ENCODE measurements around the gene FAM200A. TPM values are rescaled to one million over a fixed set of nuclear protein-coding genes. Genes with fewer than 3 reads are reported as not detected.

FAM200A gene
- total and polyA plus RNA-seq, 2 of the 13 experiments (the other 11 are each of a cell fraction or from before 2014, with no cell fraction given): 4.7 to 6.3 TPM

DNA sequence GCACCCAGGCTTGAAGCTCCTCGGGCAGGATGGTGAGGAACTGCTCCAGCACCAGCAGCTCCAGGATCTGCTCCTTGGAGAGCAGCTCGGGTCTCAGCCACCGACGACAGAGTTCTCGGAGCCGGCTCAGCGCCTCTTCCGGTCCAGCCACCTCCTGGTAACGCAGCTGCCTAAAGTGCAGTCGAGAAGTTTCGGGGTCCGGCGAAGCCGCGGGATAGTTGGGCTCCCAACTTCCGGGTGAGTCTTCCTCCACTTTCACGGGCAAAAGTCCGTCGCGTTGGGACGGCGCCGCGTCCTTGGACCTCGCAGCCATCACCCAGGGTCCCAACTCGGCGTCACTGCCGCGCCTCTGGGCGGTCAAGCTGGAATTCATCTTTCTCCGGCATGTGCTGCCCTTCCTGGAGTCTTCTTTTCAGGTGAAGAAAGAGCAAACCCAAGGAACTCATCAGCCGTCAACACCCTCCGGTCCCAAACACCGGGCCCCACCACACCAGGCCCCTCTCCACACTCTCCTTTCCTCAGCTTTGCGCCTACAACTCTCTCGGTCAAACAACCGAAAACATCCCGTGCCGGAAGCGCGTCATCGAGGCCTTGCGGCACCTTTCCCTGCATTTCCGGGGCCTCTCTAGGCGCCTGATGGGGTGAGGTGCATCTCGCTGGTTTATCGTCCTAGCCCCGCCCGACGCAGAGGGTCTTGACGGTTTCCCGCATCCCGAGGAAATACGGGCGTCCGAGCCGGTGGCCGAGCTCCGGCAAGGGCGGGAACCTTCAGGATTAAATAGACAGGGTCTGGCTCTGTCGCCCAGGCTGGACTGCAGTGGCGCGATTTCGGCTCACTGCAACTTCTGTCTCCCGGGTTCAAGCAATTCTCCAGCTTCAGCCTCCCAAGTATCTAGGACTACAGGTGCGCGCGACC is 51.9 kb downstream of the FAM200A start, which contains the start of gene ZNF394 (continued):
- TF ChIP-seq, protein P1, sequence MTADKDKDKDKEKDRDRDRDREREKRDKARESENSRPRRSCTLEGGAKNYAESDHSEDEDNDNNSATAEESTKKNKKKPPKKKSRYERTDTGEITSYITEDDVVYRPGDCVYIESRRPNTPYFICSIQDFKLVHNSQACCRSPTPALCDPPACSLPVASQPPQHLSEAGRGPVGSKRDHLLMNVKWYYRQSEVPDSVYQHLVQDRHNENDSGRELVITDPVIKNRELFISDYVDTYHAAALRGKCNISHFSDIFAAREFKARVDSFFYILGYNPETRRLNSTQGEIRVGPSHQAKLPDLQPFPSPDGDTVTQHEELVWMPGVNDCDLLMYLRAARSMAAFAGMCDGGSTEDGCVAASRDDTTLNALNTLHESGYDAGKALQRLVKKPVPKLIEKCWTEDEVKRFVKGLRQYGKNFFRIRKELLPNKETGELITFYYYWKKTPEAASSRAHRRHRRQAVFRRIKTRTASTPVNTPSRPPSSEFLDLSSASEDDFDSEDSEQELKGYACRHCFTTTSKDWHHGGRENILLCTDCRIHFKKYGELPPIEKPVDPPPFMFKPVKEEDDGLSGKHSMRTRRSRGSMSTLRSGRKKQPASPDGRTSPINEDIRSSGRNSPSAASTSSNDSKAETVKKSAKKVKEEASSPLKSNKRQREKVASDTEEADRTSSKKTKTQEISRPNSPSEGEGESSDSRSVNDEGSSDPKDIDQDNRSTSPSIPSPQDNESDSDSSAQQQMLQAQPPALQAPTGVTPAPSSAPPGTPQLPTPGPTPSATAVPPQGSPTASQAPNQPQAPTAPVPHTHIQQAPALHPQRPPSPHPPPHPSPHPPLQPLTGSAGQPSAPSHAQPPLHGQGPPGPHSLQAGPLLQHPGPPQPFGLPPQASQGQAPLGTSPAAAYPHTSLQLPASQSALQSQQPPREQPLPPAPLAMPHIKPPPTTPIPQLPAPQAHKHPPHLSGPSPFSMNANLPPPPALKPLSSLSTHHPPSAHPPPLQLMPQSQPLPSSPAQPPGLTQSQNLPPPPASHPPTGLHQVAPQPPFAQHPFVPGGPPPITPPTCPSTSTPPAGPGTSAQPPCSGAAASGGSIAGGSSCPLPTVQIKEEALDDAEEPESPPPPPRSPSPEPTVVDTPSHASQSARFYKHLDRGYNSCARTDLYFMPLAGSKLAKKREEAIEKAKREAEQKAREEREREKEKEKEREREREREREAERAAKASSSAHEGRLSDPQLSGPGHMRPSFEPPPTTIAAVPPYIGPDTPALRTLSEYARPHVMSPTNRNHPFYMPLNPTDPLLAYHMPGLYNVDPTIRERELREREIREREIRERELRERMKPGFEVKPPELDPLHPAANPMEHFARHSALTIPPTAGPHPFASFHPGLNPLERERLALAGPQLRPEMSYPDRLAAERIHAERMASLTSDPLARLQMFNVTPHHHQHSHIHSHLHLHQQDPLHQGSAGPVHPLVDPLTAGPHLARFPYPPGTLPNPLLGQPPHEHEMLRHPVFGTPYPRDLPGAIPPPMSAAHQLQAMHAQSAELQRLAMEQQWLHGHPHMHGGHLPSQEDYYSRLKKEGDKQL (CRISPR knock-in tag; IDR thresholded peaks at IDR 0.05; ENCODE audit: low read depth): no peak
- TF ChIP-seq NFYB (CRISPR knock-in tag; IDR thresholded peaks at IDR 0.05): no peak; the same call in 1 of the 2 replicates
- no peak for TF ChIP-seq JUND (CRISPR knock-in tag; IDR thresholded peaks at IDR 0.05)
- TF ChIP-seq FOXC1 (CRISPR knock-in tag; IDR thresholded peaks at IDR 0.05; ENCODE audit: borderline replicate concordance): peak; percentile 74; the same call in 1 of the 2 replicates
- 0 out of 2 replicates have a peak, but pooled peaks have one; percentile 16 for TF ChIP-seq ZNF451 (CRISPR knock-in tag; IDR thresholded peaks at IDR 0.05)
- no peak for TF ChIP-seq NONO (IDR thresholded peaks at IDR 0.05)
- TF ChIP-seq NONO (CRISPR knock-in tag; conservative IDR thresholded peaks at IDR 0.05): peak; percentile 76; the same call in 1 of the 2 replicates
- TF ChIP-seq HNF4A (CRISPR knock-in tag; IDR thresholded peaks at IDR 0.05): peak; percentile 31
- TF ChIP-seq ZNF232 (CRISPR knock-in tag; IDR thresholded peaks at IDR 0.05; ENCODE audit: borderline replicate concordance): peak; percentile 56; the same call in 1 of the 2 replicates
- peak; percentile 72 for TF ChIP-seq RBM39 (IDR thresholded peaks at IDR 0.05; ENCODE audit: low read depth, low read length, poor library complexity, severe bottlenecking)
- no peak for TF ChIP-seq ZNF496 (CRISPR knock-in tag; IDR thresholded peaks at IDR 0.05; ENCODE audit: insufficient replicate concordance)
- TF ChIP-seq HNRNPL (IDR thresholded peaks at IDR 0.05; ENCODE audit: low read depth, low read length): no peak
- TF ChIP-seq CENPX (CRISPR knock-in tag; IDR thresholded peaks at IDR 0.05): no peak
- TF ChIP-seq ZNF460 (CRISPR knock-in tag; IDR thresholded peaks at IDR 0.05; ENCODE audit: borderline replicate concordance): no peak
- TF ChIP-seq ZNF816 (CRISPR knock-in tag; IDR thresholded peaks at IDR 0.05; ENCODE audit: borderline replicate concordance): no peak; the same call in 1 of the 2 replicates
- TF ChIP-seq ATF7 (IDR thresholded peaks at IDR 0.05): no peak
- no peak for TF ChIP-seq ATF7 (CRISPR knock-in tag; IDR thresholded peaks at IDR 0.05)
- TF ChIP-seq STAT5B (CRISPR knock-in tag; IDR thresholded peaks at IDR 0.05): no peak
- 0 out of 2 replicates have a peak, but pooled peaks have one; percentile 54 for TF ChIP-seq ZNF430 (CRISPR knock-in tag; IDR thresholded peaks at IDR 0.05)
- TF ChIP-seq, protein P2, sequence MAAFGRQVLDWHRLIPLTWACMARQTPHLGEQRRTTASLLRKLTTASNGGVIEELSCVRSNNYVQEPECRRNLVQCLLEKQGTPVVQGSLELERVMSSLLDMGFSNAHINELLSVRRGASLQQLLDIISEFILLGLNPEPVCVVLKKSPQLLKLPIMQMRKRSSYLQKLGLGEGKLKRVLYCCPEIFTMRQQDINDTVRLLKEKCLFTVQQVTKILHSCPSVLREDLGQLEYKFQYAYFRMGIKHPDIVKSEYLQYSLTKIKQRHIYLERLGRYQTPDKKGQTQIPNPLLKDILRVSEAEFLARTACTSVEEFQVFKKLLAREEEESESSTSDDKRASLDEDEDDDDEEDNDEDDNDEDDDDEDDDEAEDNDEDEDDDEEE (CRISPR knock-in tag; IDR thresholded peaks at IDR 0.05): peak; percentile 73
- TF ChIP-seq, protein P3, sequence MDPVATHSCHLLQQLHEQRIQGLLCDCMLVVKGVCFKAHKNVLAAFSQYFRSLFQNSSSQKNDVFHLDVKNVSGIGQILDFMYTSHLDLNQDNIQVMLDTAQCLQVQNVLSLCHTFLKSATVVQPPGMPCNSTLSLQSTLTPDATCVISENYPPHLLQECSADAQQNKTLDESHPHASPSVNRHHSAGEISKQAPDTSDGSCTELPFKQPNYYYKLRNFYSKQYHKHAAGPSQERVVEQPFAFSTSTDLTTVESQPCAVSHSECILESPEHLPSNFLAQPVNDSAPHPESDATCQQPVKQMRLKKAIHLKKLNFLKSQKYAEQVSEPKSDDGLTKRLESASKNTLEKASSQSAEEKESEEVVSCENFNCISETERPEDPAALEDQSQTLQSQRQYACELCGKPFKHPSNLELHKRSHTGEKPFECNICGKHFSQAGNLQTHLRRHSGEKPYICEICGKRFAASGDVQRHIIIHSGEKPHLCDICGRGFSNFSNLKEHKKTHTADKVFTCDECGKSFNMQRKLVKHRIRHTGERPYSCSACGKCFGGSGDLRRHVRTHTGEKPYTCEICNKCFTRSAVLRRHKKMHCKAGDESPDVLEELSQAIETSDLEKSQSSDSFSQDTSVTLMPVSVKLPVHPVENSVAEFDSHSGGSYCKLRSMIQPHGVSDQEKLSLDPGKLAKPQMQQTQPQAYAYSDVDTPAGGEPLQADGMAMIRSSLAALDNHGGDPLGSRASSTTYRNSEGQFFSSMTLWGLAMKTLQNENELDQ (CRISPR knock-in tag; IDR thresholded peaks at IDR 0.05; ENCODE audit: borderline replicate concordance): no peak

Measured in HepG2 (cell line).